A673 (cell line): ENCODE data around the gene WDR18. TPM values are rescaled to one million over a fixed set of nuclear protein-coding genes. Genes with fewer than 3 reads are reported as not detected.
A peak's percentile ranks its signal among the peaks of the same experiment; 100 is the strongest.

ENCODE experiments used
- BruUV-seq: library from RNA; stranded (reverse); fragments of 400-500 nt; replicated peaks from 2 replicates; lab custom pipeline; 2021; lab: Mats Ljungman, UMichigan
- CTCF ChIA-PET: fragments of 300-600 bp; sonication (Branson Sonifier 250); formaldehyde crosslinking; loops from one replicate; lab custom pipeline; 2022; ENCODE audit warnings: antibody characterized with exemption; lab: Charles Lee
- POLR2A ChIA-PET: fragments of 300-600 bp; sonication (Branson Sonifier 250); formaldehyde crosslinking; loops from one replicate; lab custom pipeline; 2022; ENCODE audit warnings: antibody characterized with exemption; ENCODE audit not compliant: low non-redundant PET; lab: Charles Lee
- DNase-seq: peaks from one replicate; pipeline ENCODE4 v3.0.0-alpha.2; 2015; ENCODE audit warnings: low spot score
- H3K27ac ChIP-seq: fragments of 200-600 bp; sonication (generic); 2 replicates; pipeline ENCODE4 v1.5.1; 2016; ENCODE audit warnings: mixed run types, low read depth, mild to moderate bottlenecking, mixed read lengths, antibody characterized with exemption, low read length; ENCODE audit not compliant: poor library complexity, severe bottlenecking
- H3K27me3 ChIP-seq: fragments of 200-600 bp; sonication (generic); replicated peaks from 2 replicates; pipeline ENCODE4 v1.6.1; 2017; ENCODE audit warnings: mixed run types, low read depth, mild to moderate bottlenecking, mixed read lengths, antibody characterized with exemption, low read length; ENCODE audit not compliant: insufficient read depth, poor library complexity
- H3K36me3 ChIP-seq: fragments of 200-600 bp; sonication (generic); 2 replicates; pipeline ENCODE4 v1.6.1; 2016; ENCODE audit warnings: mixed run types, mild to moderate bottlenecking, mixed read lengths, antibody characterized with exemption, low read length; ENCODE audit not compliant: insufficient read depth, poor library complexity, severe bottlenecking
- H3K4me1 ChIP-seq: fragments of 200-600 bp; sonication (generic); 2 replicates; pipeline ENCODE4 v1.6.1; 2017; ENCODE audit warnings: mixed run types, mild to moderate bottlenecking, mixed read lengths, antibody characterized with exemption, low read length; ENCODE audit not compliant: insufficient read depth, poor library complexity, severe bottlenecking
- H3K4me3 ChIP-seq: fragments of 200-600 bp; sonication (generic); 2 replicates; pipeline ENCODE4 v1.5.1; 2016; ENCODE audit warnings: low read depth, mixed run types, mild to moderate bottlenecking, mixed read lengths, low read length; ENCODE audit not compliant: poor library complexity, severe bottlenecking
- H3K9me3 ChIP-seq: fragments of 200-600 bp; sonication (generic); 2 replicates; pipeline ENCODE4 v1.6.1; 2016; ENCODE audit warnings: mixed run types, low read depth, mild to moderate bottlenecking, mixed read lengths, antibody characterized with exemption, low read length; ENCODE audit not compliant: poor library complexity, severe bottlenecking
- EZH2 ChIP-seq: fragments of 200-600 bp; sonication (generic); IDR thresholded peaks from 2 replicates; pipeline ENCODE4 v1.6.1; 2017; ENCODE audit warnings: borderline replicate concordance, low read depth, mild to moderate bottlenecking, mixed read lengths, antibody characterized with exemption, low read length; ENCODE audit not compliant: poor library complexity, severe bottlenecking
- intact Hi-C: fragments of 100-400 bp; cut with micrococcal nuclease; formaldehyde crosslinking; loops from one replicate; pipeline ENCODE4 v1.10.0; 2022; ENCODE audit not compliant: unreplicated experiment
- total RNA-seq: library from RNA; stranded (reverse); gene quantifications from 2 replicates; pipeline ENCODE4 v1.2.3, GENCODE V29; 2021
- TF ChIP-seq, protein P1 (sequence below): fragments of 300-800, 200-600 bp; sonication (generic); conservative IDR thresholded peaks from 2 replicates; pipeline ENCODE4 v1.5.1; 2017; ENCODE audit warnings: low read depth, mild to moderate bottlenecking, antibody characterized with exemption, low read length, moderate library complexity, mixed read lengths

Gene WDR18
- total RNA-seq, 1 experiment from 2014 or later: 109 TPM

DNA sequence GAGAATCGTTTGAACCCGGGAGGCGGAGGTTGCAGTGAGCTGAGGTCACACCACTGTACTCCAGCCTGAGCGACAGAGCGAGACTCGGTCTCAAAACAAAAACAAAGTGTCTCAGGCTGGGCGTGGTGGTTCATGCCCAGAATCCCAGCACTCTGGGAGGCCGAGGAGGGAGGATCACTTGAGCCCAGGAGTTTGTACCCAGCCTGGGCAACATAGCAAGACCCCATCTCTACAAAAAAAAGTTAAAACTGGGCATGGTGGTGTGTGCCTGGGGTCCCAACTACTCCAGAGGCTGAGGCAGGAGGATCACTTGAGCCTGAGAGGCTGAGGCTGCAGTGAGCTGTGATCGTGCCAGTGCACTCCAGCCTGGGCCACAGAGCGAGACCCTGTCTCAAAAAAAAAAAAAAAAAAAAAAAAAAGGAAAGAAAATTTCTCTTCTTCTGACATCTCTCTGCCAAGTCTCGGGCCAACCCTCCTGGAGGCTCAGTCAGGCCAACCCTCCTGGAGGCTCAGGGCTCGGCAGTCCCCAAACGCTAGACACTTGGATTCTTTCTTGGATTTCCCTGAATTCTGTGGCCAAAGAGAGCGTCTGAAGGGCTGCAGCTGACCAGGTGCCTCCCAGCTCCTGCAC, 32.0 kb upstream of the WDR18 start:
- no peak for DNase-seq
- no peak overlapping the region for H3K4me3 ChIP-seq
- H3K36me3 ChIP-seq: no peaks in the 10 kb centered on the region
- no TSS peak for BruUV-seq
- H3K27me3 ChIP-seq: no peaks in the 10 kb centered on the region
- intact Hi-C loops: no loop called here
- ChIA-PET POLR2A (no interaction called here), CTCF (no interaction called here)
- no peaks in the 10 kb centered on the region for H3K9me3 ChIP-seq
- H3K27ac ChIP-seq: no peak overlapping the region
- TF ChIP-seq EZH2: no peak
- TF ChIP-seq, protein P1, sequence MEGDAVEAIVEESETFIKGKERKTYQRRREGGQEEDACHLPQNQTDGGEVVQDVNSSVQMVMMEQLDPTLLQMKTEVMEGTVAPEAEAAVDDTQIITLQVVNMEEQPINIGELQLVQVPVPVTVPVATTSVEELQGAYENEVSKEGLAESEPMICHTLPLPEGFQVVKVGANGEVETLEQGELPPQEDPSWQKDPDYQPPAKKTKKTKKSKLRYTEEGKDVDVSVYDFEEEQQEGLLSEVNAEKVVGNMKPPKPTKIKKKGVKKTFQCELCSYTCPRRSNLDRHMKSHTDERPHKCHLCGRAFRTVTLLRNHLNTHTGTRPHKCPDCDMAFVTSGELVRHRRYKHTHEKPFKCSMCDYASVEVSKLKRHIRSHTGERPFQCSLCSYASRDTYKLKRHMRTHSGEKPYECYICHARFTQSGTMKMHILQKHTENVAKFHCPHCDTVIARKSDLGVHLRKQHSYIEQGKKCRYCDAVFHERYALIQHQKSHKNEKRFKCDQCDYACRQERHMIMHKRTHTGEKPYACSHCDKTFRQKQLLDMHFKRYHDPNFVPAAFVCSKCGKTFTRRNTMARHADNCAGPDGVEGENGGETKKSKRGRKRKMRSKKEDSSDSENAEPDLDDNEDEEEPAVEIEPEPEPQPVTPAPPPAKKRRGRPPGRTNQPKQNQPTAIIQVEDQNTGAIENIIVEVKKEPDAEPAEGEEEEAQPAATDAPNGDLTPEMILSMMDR: no peak
- peaks cover 18% of the 10 kb centered on the region for H3K4me1 ChIP-seq

DNA sequence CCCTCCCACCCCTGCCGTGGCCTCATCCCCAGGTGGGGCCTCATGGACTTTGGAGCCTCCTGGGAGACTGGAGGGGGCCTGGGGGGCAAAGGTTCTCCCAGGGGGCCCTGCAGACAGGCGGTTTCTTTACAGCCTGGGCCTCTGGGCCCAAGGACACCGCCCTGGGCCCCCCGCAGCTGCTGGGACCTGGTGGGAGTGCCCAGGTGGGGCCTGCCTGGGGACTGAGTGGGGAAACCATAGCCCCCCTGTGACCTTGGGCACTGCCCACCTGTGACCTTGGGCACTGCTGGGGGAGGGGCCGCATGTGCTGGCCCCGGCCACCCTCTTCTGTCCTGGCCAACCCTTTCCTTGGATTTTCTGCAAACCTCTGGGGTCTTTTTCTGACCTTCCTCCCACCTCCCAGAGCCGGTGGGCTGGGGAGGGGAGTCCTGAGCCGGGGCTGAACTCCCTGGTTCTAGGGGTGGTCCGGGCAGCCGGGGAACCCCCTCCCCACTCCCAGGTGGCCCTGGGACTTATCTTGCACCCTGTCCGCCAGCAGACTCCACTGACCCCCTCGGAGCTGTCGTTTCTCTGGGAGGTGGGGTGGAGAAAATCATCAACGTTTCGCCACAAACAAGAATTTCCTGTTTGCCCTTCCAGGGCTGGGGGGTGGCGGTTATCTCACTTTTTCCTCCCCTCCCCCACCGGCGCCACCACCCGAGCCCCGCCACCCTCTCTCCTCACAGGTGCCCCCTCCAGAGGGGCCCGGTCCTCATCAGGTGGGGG, 31.3 kb upstream of the WDR18 start:
- Histone ChIP-seq H3K4me1 (peaks cover 18% of the 10 kb centered on the region), H3K36me3 (no peaks in the 10 kb centered on the region), H3K4me3 (no peak overlapping the region), H3K9me3 (no peaks in the 10 kb centered on the region), H3K27me3 (no peaks in the 10 kb centered on the region), H3K27ac (peak overlapping the region; percentile 57)
- no peak for DNase-seq
- ChIA-PET CTCF (no interaction called here), POLR2A (no interaction called here)
- TF ChIP-seq, protein P1: no peak
- intact Hi-C loops: no loop called here
- BruUV-seq: no TSS peak

DNA sequence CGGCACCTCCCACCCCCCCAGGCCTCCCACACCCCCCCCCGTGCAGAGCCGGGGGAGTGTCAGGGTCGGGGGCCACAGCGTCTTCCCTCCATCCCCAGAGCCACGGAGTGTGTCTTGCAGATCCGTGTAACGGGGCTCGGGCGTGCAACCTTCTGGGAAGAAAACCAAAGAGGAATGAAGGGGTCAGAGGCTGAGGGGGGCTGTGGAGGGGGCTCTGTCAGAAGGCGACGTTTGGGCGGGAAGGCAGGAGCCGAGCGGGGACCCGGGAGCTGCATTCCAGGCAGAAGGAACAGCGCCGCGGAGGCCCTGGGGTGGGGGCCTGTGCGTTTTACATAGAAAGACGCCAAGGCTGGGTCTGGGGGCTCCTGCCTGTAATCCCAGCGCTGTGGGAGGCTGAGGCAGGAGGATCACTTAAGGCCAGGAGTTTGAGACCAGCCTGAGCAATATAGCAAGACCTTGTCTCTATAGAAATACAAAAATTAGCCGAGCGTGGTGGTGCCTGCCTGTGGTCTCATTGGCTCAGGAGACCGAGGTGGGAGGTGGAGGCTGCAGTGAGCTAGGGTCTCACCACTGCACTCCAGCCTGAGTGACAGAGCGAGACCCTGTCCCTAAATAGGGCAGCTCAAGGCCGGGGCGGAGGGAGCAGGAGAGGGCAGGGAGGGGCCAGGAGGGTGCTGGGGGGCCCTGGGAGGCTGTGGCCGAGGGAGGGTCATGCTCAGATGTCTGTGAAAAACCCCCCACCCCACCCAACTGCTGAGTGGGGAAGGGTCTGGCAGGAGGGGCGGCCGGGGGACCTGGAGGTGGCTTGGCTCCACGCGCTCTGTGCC, 30.5 kb upstream of the WDR18 start:
- no peaks in the 10 kb centered on the region for H3K27me3 ChIP-seq
- no peak for DNase-seq
- no TSS peak for BruUV-seq
- H3K9me3 ChIP-seq: no peaks in the 10 kb centered on the region
- H3K4me1 ChIP-seq: peaks cover 18% of the 10 kb centered on the region
- H3K4me3 ChIP-seq: no peak overlapping the region
- CTCF ChIA-PET: no interaction called here
- no peaks in the 10 kb centered on the region for H3K36me3 ChIP-seq
- H3K27ac ChIP-seq: peak overlapping the region; percentile 57
- no peak for TF ChIP-seq EZH2
- TF ChIP-seq, protein P1: no peak
- POLR2A ChIA-PET: no interaction called here
- intact Hi-C loops: no loop called here
